A549 (cell line): ENCODE measurements around the gene PRPS1.

ENCODE experiments used
- CEBPB ChIP-seq, 2 experiments: fragments of >200 bp in 1 of 2; sonication (Bioruptor Twin) in 1 of 2; formaldehyde crosslinking in 1 of 2; IDR thresholded peaks; 2 replicates each; pipeline ENCODE4 v1.6.1; 2012 to 2016
- CHD2 ChIP-seq: fragments of 150-350 bp; IDR thresholded peaks from 2 replicates; pipeline ENCODE4 v1.6.1; 2014; ENCODE audit warnings: low read length; ENCODE audit not compliant: partially characterized antibody
- CTCF ChIP-seq: fragments of >200 bp; sonication (Bioruptor Twin); formaldehyde crosslinking; IDR thresholded peaks from 3 replicates; pipeline ENCODE4 v1.5.1; 2016
- EP300 ChIP-seq, 2 experiments: fragments of >200 bp; sonication (Bioruptor Twin); formaldehyde crosslinking; IDR thresholded peaks; 2 replicates in 1 of 2; 3 replicates in 1 of 2; pipeline ENCODE4 v1.6.1; 2016 to 2017
- JUN ChIP-seq, 2 experiments: fragments of >200 bp; sonication (Bioruptor Twin); formaldehyde crosslinking; IDR thresholded peaks; 2 replicates in 1 of 2; 3 replicates in 1 of 2; pipeline ENCODE4 v1.6.1; 2016 to 2017
- JUNB ChIP-seq: fragments of >200 bp; sonication (Bioruptor Twin); formaldehyde crosslinking; IDR thresholded peaks from 2 replicates; pipeline ENCODE4 v1.6.1; 2016
- KDM1A ChIP-seq: fragments of 200-600 bp; sonication (generic); IDR thresholded peaks from 2 replicates; pipeline ENCODE4 v1.6.1; 2016; ENCODE audit warnings: low read depth, mild to moderate bottlenecking
- MAFK ChIP-seq: fragments of 450-650 bp; IDR thresholded peaks from 2 replicates; pipeline ENCODE4 v1.6.1; 2014; ENCODE audit not compliant: partially characterized antibody
- MYC ChIP-seq: IDR thresholded peaks from 2 replicates; pipeline ENCODE4 v1.6.1; 2012; ENCODE audit warnings: mild to moderate bottlenecking, inconsistent platforms, low read length, improper control_type of control experiment, borderline replicate concordance
- POLR2A ChIP-seq: IDR thresholded peaks from 2 replicates; pipeline ENCODE4 v1.6.1; 2012; ENCODE audit warnings: mild to moderate bottlenecking, low read length
- TP53 ChIP-seq: fragments of 250-450 bp; sonication (Bioruptor Pico); IDR thresholded peaks from 2 replicates; pipeline ENCODE4 v1.5.0; 2021; ENCODE audit warnings: mild to moderate bottlenecking, moderate library complexity
- ZNF302 ChIP-seq: fragments of 250-450 bp; sonication (Bioruptor Pico); IDR thresholded peaks from 2 replicates; pipeline ENCODE4 v1.9.0; 2021; ENCODE audit warnings: inconsistent platforms, mild to moderate bottlenecking, moderate library complexity

- TF ChIP-seq POLR2A: no peak
- peak; percentile 52; the same call in 2 of the 3 replicates for TF ChIP-seq CTCF
- no peak for TF ChIP-seq JUNB
- no peak for TF ChIP-seq JUN (IDR thresholded peaks at IDR 0.05)
- TF ChIP-seq KDM1A: no peak
- TF ChIP-seq EP300 (IDR thresholded peaks at IDR 0.05): no peak
- no peak for TF ChIP-seq ZNF302
- TF ChIP-seq MYC: no peak
- TF ChIP-seq MAFK: no peak
- no peak for TF ChIP-seq CHD2
- no peak for TF ChIP-seq CEBPB (IDR thresholded peaks at IDR 0.05)
- TF ChIP-seq TP53 (CRISPR knock-in tag): no peak
Measured at GRCh38 chrX:107654872-107655761, 26.8 kb downstream of the PRPS1 start.
